ENCODE measurements around the gene PDE6G. TPM values are rescaled to one million over a fixed set of nuclear protein-coding genes. Genes with fewer than 3 reads are reported as not detected.
A peak's percentile ranks its signal among the peaks of the same experiment; 100 is the strongest.
"Not testable (repeated sequence)": the region's sequence is repeated elsewhere in the genome, so short reads cannot be mapped to it uniquely, and the experiment has no call there.

The PDE6G gene
- total RNA-seq, 1 experiment from 2014 or later = 0.94 TPM

- no peak for DNase-seq (ENCODE audit: low read depth)
Measured at GRCh38 chr17:81635431-81635830, 20.9 kb downstream of the PDE6G start.

GRCh38 chr17:81631482-81631881 is 24.9 kb downstream of the PDE6G start:
- no peak for DNase-seq (ENCODE audit: low read depth)

GRCh38 chr17:81630274-81630673 is 26.1 kb downstream of the PDE6G start:
- no peak for DNase-seq (ENCODE audit: low read depth)

- no peak for DNase-seq (ENCODE audit: low read depth)
Measured at GRCh38 chr17:81621494-81622130, 34.7 kb downstream of the PDE6G start.

- DNase-seq (ENCODE audit: low read depth) = not testable (repeated sequence)
Measured at GRCh38 chr17:81618307-81618706, 38.0 kb downstream of the PDE6G start.

GRCh38 chr17:81616877-81617276 is 39.5 kb downstream of the PDE6G start:
- DNase-seq (ENCODE audit: low read depth) = no peak

- no peak for DNase-seq (ENCODE audit: low read depth)
Measured at GRCh38 chr17:81615401-81615930, 40.9 kb downstream of the PDE6G start.

- no peak for DNase-seq (ENCODE audit: low read depth)
Measured at GRCh38 chr17:81612172-81612970, 44.0 kb downstream of the PDE6G start.

GRCh38 chr17:81609541-81610311 is 46.6 kb downstream of the PDE6G start:
- DNase-seq (ENCODE audit: low read depth) = no peak

GRCh38 chr17:81608605-81609004 is 47.7 kb downstream of the PDE6G start:
- no peak for DNase-seq (ENCODE audit: low read depth)

GRCh38 chr17:81608082-81608481 is 48.3 kb downstream of the PDE6G start:
- DNase-seq (ENCODE audit: low read depth) = no peak

GRCh38 chr17:81607431-81607830 is 48.9 kb downstream of the PDE6G start:
- no peak for DNase-seq (ENCODE audit: low read depth)

- DNase-seq (ENCODE audit: low read depth) = no peak
Measured at GRCh38 chr17:81603846-81604610, 52.3 kb downstream of the PDE6G start.

GRCh38 chr17:81601525-81602120 is 54.7 kb downstream of the PDE6G start:
- peak; percentile 66 for DNase-seq (ENCODE audit: low read depth)

Other genes with a start within 250 kb of the PDE6G start
- gene ACTG1, start 143.7 kb downstream of the PDE6G start, total RNA-seq (2014; rRNA removed; shearing (Covaris generic)) = 3,948 and 4,109 TPM in 2 replicates
- 0.69 TPM in 1 of 2 replicates, not detected in the other for gene FSCN2, start 128.2 kb downstream of the PDE6G start, total RNA-seq (2014; rRNA removed; shearing (Covaris generic))
- gene FAAP100, start 104.2 kb downstream of the PDE6G start, total RNA-seq (2014; rRNA removed; shearing (Covaris generic)) = 8.0 and 18.0 TPM in 2 replicates
- gene NPLOC4, start 19.4 kb downstream of the PDE6G start, total RNA-seq (2014; rRNA removed; shearing (Covaris generic)) = 53.7 and 79.7 TPM in 2 replicates
- 2.5 and 5.3 TPM in 2 replicates for gene TSPAN10, start 19.3 kb downstream of the PDE6G start, total RNA-seq (2014; rRNA removed; shearing (Covaris generic))
- 39.3 and 48.3 TPM in 2 replicates for gene OXLD1, start 10.1 kb upstream of the PDE6G start, total RNA-seq (2014; rRNA removed; shearing (Covaris generic))
- gene CCDC137, start 10.2 kb upstream of the PDE6G start, total RNA-seq (2014; rRNA removed; shearing (Covaris generic)) = 14.6 and 32.1 TPM in 2 replicates
- gene ARL16, start 27.3 kb upstream of the PDE6G start, total RNA-seq (2014; rRNA removed; shearing (Covaris generic)) = 36.0 and 39.9 TPM in 2 replicates
- 52.4 and 101 TPM in 2 replicates for gene HGS, start 27.5 kb upstream of the PDE6G start, total RNA-seq (2014; rRNA removed; shearing (Covaris generic))
- 11.7 and 14.1 TPM in 2 replicates for gene MRPL12, start 46.8 kb upstream of the PDE6G start, total RNA-seq (2014; rRNA removed; shearing (Covaris generic))
- gene SLC25A10, start 55.7 kb upstream of the PDE6G start, total RNA-seq (2014; rRNA removed; shearing (Covaris generic)) = 49.0 and 61.8 TPM in 2 replicates
- gene GCGR, start 147.6 kb upstream of the PDE6G start, total RNA-seq (2014; rRNA removed; shearing (Covaris generic)) = not detected in 2 replicates
- 40.2 and 58.3 TPM in 2 replicates for gene MCRIP1, start 176.7 kb upstream of the PDE6G start, total RNA-seq (2014; rRNA removed; shearing (Covaris generic))
- not detected in 2 replicates for gene PPP1R27, start 178.5 kb upstream of the PDE6G start, total RNA-seq (2014; rRNA removed; shearing (Covaris generic))
- gene P4HB, start 204.0 kb upstream of the PDE6G start, total RNA-seq (2014; rRNA removed; shearing (Covaris generic)) = 1,409 and 1,513 TPM in 2 replicates
- 124 and 207 TPM in 2 replicates for gene ARHGDIA, start 214.8 kb upstream of the PDE6G start, total RNA-seq (2014; rRNA removed; shearing (Covaris generic))
- 184 and 197 TPM in 2 replicates for gene ALYREF, start 235.0 kb upstream of the PDE6G start, total RNA-seq (2014; rRNA removed; shearing (Covaris generic))
- 201 and 233 TPM in 2 replicates for gene ANAPC11, start 235.2 kb upstream of the PDE6G start, total RNA-seq (2014; rRNA removed; shearing (Covaris generic))
- 0.44 and 0.59 TPM in 2 replicates for gene NPB, start 245.7 kb upstream of the PDE6G start, total RNA-seq (2014; rRNA removed; shearing (Covaris generic))